ENCODE measurements around the gene AGO1.
"Not testable (repeated sequence)": the region's sequence is repeated elsewhere in the genome, so short reads cannot be mapped to it uniquely, and the experiment has no call there.

AGO1 gene

GRCh38 chr1:35870651-35871309, 12.2 kb upstream of the AGO1 start:
- DNase-seq: no peak

DNA sequence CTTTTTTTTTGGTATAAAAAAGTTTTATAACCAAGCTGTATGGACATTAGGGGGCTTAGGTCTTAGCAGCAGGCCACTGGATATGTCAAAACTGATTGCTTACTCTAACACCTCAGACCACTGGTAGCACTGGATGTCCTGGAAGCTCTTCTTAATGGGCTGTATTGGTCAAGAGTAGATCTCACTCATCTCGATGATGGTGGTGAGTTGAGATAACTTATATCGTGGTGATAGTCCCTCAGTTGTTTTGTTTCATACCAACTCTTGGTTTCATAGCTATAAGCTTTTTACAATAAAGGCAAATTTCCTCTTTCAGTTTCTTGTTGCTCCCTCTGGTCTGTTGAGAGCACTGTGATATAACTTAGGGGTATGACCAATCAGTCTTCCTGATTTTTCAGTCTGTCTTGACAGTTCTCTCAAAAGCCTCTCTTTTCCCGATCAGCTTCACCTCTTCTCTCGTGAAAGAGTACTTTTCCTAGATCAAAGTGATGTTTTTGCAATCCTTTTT, 9.7 kb upstream of the AGO1 start:
- DNase-seq: no peak

GRCh38 chr1:35874115-35874514, 8.9 kb upstream of the AGO1 start:
- not testable (repeated sequence) for DNase-seq

GRCh38 chr1:35876988-35877387, 6.0 kb upstream of the AGO1 start:
- DNase-seq: no peak

DNA sequence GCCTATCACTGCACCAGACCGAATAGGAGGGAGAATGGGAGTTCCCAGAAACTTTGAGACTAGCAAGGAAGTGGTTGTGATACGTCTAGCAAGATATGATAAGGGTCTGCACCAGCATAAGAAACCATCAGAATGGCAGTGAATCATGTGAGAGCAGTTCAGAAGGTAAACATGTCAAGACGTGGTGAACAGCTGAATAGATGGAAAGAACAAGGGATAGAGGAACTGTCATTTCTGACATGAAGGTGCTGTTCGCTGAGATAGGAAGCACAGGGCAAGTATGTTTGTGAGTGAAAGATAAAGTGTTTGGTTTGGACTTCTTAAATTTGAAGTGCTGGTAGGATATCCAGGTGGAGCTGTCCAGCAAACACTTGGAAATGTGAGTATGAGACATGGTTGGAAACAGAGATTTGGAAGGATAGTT, 1.1 kb upstream of the AGO1 start:
- no peak for DNase-seq

DNA sequence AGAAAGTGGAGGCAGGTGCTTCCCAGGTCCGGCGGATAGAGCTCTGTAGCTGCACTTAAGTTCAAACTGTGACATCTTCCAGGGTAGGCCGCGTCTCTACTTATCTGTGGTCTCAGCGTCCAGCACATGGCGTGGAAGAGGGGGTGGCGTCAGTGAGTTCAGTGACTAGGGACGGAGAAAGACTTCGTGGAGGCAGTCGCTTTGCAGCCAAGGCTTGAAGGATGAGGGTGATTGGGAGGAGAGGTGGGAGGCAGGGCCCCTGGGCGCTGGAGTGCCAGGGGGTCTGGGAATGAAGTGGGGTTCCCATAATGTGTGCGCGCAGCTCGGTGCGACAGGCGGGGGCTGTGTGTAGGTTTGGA, 444 bp upstream of the AGO1 start:
- no peak for DNase-seq

- no peak for DNase-seq
Measured at GRCh38 chr1:35883635-35884101, 659 bp downstream of the AGO1 start.

DNA sequence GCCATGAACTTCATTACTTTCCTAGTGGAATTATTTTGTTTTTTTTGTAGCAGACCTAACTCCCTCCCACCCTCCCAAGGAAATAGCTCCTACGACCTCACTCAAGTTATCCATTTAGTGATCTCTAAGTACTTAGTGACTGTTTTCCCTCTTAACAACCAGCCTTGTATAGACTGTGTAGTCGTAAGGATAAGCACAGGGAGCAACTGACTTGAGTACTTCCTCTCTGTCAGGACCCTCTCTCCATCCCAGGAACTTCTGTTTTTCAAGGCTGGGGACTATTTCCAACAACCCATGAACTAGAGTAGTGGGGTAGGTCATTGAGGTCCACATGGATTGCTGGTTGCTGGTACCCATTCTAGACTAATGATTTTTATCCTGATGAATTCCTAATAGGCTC, 1.9 kb downstream of the AGO1 start:
- no peak for DNase-seq

DNA sequence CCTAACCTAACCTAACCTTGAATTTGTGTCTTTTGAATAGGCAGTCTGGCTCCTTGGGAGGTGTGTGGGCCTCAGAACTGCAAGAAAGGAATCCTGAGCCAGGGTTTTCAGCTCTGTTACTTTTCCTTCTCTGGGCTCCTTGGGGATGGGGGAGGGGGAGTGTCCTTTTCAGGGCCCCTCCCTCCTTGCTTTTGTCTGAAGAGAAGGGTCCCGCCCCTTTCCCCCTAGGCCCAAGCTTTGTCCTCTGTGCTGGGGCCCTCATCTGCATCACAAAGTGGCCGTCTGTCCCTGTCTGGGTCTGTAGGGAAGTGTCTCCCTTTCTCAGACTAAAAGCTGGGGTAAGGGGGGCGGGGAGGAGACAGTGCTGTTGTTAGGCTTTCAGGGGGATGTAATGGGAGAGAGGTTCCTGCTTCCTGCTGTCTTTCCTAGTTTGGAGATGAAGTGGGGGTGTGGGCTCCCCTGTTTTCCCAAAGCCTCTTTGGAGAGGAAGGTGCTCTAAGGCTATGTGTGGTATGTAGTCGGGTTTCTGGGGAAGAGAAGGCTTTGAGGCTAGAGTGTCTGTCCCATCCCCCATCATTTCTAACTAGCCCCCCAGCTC, 3.1 kb downstream of the AGO1 start:
- DNase-seq: no peak

- no peak for DNase-seq
Measured at GRCh38 chr1:35886577-35887431, 3.8 kb downstream of the AGO1 start.

DNA sequence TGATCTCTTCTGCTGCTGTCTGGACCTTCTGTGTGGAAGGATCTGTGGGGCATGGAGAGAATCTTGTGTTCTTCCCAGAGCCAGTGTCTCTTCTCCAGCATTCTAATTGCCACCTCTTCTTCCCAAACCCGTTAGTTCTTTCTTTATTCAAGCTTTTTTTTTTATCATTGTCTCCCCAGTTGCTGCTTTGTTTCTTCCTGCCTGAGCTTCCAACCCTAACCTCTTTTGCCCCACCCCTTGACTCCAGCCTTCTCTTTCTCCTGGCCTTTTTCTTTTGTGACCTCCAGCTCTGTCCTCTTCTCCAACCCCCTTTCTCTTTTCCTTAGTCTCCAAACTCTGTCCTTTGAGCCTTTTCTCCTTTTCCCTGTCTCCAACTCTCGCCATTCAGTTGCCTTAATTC, 4.5 kb downstream of the AGO1 start:
- DNase-seq: no peak

DNA sequence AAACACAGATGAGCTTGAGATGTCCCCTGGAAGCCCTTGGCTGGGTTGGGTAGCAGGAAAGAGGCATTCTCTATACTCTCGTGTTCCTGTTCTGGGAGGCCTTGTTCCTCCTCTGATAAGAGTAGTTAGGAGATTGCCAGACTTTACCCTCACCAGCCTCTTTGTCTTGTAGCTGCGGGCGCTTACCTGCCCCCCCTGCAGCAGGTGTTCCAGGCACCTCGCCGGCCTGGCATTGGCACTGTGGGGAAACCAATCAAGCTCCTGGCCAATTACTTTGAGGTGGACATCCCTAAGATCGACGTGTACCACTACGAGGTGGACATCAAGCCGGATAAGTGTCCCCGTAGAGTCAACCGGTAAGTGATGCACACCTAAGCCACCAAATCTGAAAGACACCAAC, 5.2 kb downstream of the AGO1 start:
- no peak for DNase-seq

DNA sequence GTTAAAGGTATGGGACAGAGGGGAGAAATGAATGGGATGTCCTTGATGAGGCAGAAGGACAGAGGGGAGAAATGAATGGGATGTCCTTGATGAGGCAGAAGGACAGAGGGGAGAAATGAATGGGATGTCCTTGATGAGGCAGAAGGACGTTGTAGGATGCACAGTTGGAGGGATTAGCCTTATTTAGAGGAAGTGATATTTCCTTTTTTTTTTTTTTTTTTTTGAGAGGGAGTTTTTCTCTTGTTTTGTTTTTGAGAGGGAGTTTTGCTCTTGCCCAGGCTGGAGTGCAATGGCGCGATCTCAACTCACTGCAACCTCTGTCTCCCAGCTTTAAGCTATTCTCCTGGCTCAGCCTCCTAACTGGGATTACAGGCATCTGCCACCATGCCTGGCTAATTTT, 6.0 kb downstream of the AGO1 start:
- DNase-seq: not testable (repeated sequence)

DNA sequence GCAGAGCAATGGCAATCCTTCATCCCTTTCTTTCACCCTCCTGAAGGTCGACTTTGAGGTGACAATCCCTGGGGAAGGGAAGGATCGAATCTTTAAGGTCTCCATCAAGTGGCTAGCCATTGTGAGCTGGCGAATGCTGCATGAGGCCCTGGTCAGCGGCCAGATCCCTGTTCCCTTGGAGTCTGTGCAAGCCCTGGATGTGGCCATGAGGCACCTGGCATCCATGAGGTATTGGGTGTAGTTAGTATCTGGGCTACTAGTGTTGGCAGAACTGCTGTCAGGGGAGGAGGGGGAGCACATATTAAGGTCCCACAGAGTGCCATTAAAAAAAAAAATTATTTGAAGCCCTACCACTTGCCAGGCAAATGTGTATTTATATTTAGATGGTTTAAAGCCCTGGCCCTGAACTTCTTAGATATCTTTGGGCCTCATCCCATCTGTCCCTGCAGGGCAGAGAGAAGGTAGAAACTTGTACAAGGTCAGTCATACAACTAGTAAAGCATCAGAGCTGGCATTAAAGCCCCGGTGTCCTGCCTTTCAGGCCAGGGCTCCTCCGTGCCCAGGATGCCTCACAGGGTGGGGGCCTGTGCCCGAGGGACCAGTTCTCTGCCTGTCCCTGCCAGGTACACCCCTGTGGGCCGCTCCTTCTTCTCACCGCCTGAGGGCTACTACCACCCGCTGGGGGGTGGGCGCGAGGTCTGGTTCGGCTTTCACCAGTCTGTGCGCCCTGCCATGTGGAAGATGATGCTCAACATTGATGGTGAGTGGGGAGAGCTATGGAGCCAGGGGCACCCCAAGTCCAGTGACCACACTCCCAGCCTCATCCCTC, 10.3 kb downstream of the AGO1 start:
- DNase-seq: no peak

DNA sequence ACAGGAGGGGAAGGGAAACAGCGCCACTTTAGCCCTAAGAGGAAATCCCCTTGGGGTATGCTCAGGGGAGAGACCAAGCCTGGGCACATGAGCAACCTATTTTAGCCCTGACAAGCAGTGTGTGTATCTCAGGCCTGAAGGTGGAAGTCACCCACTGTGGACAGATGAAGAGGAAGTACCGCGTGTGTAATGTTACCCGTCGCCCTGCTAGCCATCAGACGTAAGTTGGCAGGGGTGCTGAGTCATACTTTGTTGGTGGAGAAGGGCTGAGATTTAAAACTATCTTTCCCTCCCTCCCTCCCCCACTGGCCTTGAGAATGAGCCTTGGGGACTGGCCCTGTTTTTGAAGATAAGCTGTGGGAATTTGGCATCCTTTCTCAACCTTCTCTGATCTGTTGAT, 11.2 kb downstream of the AGO1 start:
- no peak for DNase-seq

GRCh38 chr1:35894656-35895055, 11.6 kb downstream of the AGO1 start:
- no peak for DNase-seq

DNA sequence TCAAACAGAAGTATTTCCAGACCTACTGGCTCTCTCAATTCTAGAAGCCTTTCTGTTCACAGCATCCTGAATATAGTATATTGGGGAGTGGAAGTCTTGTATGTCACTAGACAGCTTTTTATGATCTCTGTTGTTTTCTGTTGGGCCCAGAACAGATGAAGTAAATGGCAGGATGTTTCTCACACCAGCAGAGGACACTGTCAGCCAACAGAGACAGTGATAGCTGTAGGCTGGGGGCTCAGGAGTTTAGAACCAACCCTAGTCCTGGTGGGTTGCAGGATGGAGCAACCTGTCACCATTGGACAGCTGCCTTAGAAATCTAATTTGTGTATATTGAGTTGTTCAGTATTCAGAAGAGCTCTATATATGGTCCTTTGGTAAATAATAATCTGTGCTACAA, 16.9 kb downstream of the AGO1 start:
- DNase-seq: no peak

DNA sequence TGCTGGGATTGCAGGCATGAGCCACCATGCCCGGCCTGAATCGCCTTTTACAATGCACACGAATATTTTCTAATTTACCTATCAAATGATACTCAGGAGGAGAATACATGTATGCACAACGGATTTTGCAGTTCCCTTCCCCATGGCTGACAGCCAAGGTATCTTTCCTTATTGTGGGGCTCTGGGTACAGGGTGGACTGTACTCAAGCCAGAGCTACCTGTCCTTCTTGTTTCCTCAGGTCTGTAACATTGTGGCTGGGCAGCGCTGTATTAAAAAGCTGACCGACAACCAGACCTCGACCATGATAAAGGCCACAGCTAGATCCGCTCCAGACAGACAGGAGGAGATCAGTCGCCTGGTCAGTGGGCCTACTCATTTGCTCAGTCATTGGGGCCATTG, 18.2 kb downstream of the AGO1 start:
- DNase-seq: no peak

GRCh38 chr1:35902671-35903070, 19.7 kb downstream of the AGO1 start:
- no peak for DNase-seq

GRCh38 chr1:35914717-35915116, 31.7 kb downstream of the AGO1 start:
- no peak for DNase-seq

DNA sequence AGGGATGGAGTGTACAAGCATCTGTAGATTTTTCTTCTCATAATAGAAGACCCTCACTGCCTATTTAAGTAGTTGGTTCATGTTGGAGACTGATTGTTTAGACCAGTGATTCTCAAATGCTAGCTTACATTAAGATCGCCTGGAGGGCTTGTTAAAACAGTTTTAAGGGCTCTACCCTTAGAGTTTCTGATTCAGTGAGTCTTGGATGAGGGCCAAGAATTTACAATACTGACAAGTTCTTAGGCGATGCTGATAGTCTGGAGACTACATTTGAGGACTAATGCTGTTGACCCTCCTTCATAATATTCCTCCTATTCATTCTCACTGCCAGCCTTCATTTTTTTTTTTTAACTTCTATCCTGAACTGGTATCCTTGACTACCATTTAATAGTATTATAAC, 32.7 kb downstream of the AGO1 start:
- no peak for DNase-seq

- no peak for DNase-seq
Measured at GRCh38 chr1:35923791-35924221, 40.8 kb downstream of the AGO1 start.

DNA sequence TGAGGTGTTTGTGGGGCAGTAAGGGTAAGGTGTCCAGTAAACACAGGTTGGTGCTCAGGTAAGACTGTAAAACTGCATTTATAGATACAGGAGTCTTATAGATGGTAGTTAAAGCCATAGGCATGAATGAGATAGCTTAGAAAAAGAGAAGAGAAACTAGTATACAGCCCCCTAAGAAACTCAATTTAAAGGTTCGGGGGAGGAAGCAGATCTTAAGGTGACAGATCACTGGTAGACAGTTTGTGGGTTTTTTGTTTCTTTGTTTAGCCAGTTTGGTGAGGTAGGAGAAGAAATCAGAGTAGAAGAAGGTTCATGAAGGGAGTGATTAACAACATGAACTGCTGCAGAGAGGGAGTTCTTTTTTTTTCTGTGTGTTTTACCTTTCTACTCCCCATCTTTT, 41.8 kb downstream of the AGO1 start:
- no peak for DNase-seq
